GM12874 (cell line): ENCODE results near the gene SCG5.
"Not testable (repeated sequence)": the region's sequence is repeated elsewhere in the genome, so short reads cannot be mapped to it uniquely, and the experiment has no call there.

Source experiments
- CTCF ChIP-seq: IDR thresholded peaks from 2 replicates; pipeline ENCODE4 v1.5.1; 2011; ENCODE audit warnings: low read depth, mild to moderate bottlenecking, control low read depth, low read length, moderate library complexity; ENCODE audit not compliant: insufficient read depth

The SCG5 gene

GRCh38 chr15:32641517-32642059 lies at the start of gene SCG5:
Gene SCG5, plus strand, starts transcription at chr15:32641710. Its CDS starts 1,883 bp downstream, at chr15:32643593.
- TF ChIP-seq CTCF, result no peak

GRCh38 chr15:32593151-32593550 lies 48.4 kb upstream of the SCG5 start, which contains the start of gene GOLGA8N:
Gene GOLGA8N, plus strand, starts transcription at chr15:32593456.
- TF ChIP-seq CTCF, result not testable (repeated sequence)

- TF ChIP-seq CTCF, result not testable (repeated sequence)
These were observed 26.2 kb upstream of the SCG5 start, which contains the start of gene ARHGAP11A for GRCh38 chr15:32615051-32615870. Gene ARHGAP11A, plus strand, starts transcription at chr15:32615504. Its CDS starts 708 bp downstream, at chr15:32616212.

- TF ChIP-seq CTCF, result no peak
These were observed 5.1 kb upstream of the SCG5 start for GRCh38 chr15:32636410-32636809.

- no peak for TF ChIP-seq CTCF
These were observed 4.5 kb upstream of the SCG5 start for GRCh38 chr15:32636908-32637567.

GRCh38 chr15:32637704-32638103 lies 3.8 kb upstream of the SCG5 start:
- no peak for TF ChIP-seq CTCF
